ENCODE data around the gene MAT1A. TPM values are rescaled to one million over a fixed set of nuclear protein-coding genes. Genes with fewer than 3 reads are reported as not detected.

Gene MAT1A
- total and polyA plus RNA-seq, 7 experiments from 2014 or later, result not detected

DNA sequence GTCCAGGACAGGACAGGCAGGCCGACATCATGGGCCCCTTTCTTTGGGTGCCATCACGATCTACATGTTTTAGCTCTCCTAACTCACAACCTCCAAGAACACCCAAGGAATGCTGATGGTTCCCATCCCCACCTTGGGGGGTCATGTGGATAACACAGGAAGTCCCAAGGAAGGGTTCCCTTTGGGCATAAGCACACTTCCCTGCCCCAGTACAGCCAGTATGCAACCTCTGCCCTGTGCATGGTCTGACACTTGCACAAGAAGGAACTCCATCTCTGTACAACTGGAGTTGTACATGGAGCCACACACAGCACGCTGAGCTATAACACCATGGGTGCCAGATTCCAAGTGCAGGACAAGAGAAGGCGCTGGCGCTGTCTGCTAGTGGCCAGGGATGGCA lies 11.0 kb downstream of the MAT1A start:
- Mint-ChIP-seq H3K36me3 (no peaks in the 10 kb centered on the region), H3K9me3 (no peaks in the 10 kb centered on the region), H3K4me1 (no peaks in the 10 kb centered on the region), H3K27me3 (no peaks in the 10 kb centered on the region), H3K4me3 (no peak overlapping the region), H3K27ac (no peak overlapping the region)
- no peaks in the 10 kb centered on the region for H3K4me1 ChIP-seq (ENCODE audit: control insufficient read depth in 2 of 2, insufficient read depth in 2 of 2, low read length in 2 of 2)
- no peak overlapping the region for H3K27ac ChIP-seq (ENCODE audit: low read depth, low read length)
- H3K36me3 ChIP-seq (ENCODE audit: control insufficient read depth in 2 of 3, insufficient read depth in 3 of 3, low read length in 3 of 3), result no peaks in the 10 kb centered on the region
- H3K9me3 ChIP-seq (ENCODE audit: control insufficient read depth in 2 of 3, low read length in 3 of 3), result no peaks in the 10 kb centered on the region
- no peak overlapping the region for H3K4me3 ChIP-seq (ENCODE audit: low read length)
- ChIA-PET CTCF (no interaction called here), POLR2A (no interaction called here)
- intact Hi-C loops (cut with micrococcal nuclease), result no loop called here
- H3K27me3 ChIP-seq (ENCODE audit: control insufficient read depth in 2 of 2, insufficient read depth in 2 of 2, low read length in 2 of 2), result no peaks in the 10 kb centered on the region
- DNase-seq (no peak), ATAC-seq (no peak)

DNA sequence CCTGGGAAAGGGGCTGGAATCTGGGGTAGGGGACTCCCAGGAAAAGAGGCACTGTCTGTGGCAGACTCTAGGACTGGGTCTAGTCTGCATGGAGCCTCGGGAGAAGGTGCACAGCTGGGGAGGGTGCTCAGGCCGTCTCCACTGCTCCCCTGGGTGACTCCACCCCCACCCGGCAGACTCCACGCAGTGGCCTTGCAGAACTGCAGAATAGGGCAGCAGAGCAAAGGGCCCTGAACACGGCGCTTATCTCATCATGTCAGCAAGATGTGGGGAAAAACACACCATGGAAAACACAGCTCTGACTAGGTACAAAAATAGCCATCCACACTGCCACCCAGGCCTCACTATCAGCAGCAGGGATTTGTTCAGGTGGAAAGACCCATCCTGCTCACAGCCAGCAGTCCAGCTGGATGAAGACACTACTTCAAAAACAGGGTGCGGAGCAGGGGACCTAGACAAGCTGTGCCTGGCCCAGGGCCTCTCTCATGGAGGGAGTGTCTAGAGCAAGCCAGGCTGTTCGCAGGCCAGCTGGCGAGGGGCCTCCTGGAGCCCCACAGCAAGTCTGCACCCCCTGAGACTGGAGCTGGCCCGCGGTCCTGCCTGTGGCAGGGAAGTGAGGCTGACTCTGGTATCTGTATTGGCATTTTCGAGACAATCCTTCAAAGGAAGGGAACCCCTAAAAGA lies 11.7 kb downstream of the MAT1A start:
- no peak overlapping the region for H3K4me3 Mint-ChIP-seq
- H3K36me3 Mint-ChIP-seq, result no peaks in the 10 kb centered on the region
- no peaks in the 10 kb centered on the region for H3K36me3 ChIP-seq (ENCODE audit: control insufficient read depth in 2 of 3, insufficient read depth in 3 of 3, low read length in 3 of 3)
- no peaks in the 10 kb centered on the region for H3K27me3 Mint-ChIP-seq
- H3K4me3 ChIP-seq (ENCODE audit: low read length), result no peak overlapping the region
- ChIA-PET CTCF (no interaction called here), POLR2A (no interaction called here)
- H3K4me1 ChIP-seq (ENCODE audit: control insufficient read depth in 2 of 2, insufficient read depth in 2 of 2, low read length in 2 of 2), result no peaks in the 10 kb centered on the region
- ATAC-seq, result no peak
- H3K9me3 Mint-ChIP-seq, result no peaks in the 10 kb centered on the region
- no peak overlapping the region for H3K27ac Mint-ChIP-seq
- no peak overlapping the region for H3K27ac ChIP-seq (ENCODE audit: low read depth, low read length)
- no peak for DNase-seq
- H3K27me3 ChIP-seq (ENCODE audit: control insufficient read depth in 2 of 2, insufficient read depth in 2 of 2, low read length in 2 of 2), result no peaks in the 10 kb centered on the region
- no peaks in the 10 kb centered on the region for H3K4me1 Mint-ChIP-seq
- intact Hi-C loops (cut with micrococcal nuclease), result no loop called here
- no peaks in the 10 kb centered on the region for H3K9me3 ChIP-seq (ENCODE audit: control insufficient read depth in 2 of 3, low read length in 3 of 3)

DNA sequence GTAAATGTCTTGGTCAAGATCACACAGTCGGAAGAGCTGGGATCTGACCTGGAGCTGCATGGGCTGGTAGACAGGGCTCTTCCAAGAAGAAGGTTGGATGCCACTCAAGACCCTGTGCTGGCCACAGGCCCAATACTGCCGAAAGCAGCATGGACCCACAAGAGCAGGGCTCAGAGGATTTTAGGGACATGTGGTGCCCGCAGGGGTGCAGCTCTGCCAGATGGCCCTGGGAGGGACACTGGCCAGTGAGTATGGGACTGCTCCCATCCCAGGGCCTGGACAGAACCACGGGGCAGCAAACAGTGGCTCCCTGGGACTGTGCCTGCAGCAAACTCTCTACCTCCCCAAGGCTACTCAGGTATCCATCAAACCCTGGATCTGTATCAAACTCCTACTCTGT lies 12.4 kb downstream of the MAT1A start:
- H3K9me3 Mint-ChIP-seq, result no peaks in the 10 kb centered on the region
- ATAC-seq (no peak), DNase-seq (no peak)
- no peaks in the 10 kb centered on the region for H3K36me3 ChIP-seq (ENCODE audit: control insufficient read depth in 2 of 3, insufficient read depth in 3 of 3, low read length in 3 of 3)
- POLR2A ChIA-PET, result no interaction called here
- H3K9me3 ChIP-seq (ENCODE audit: control insufficient read depth in 2 of 3, low read length in 3 of 3), result no peaks in the 10 kb centered on the region
- CTCF ChIA-PET, result no interaction called here
- H3K4me3 Mint-ChIP-seq, result no peak overlapping the region
- H3K4me1 ChIP-seq (ENCODE audit: control insufficient read depth in 2 of 2, insufficient read depth in 2 of 2, low read length in 2 of 2), result no peaks in the 10 kb centered on the region
- H3K36me3 Mint-ChIP-seq, result no peaks in the 10 kb centered on the region
- no peaks in the 10 kb centered on the region for H3K27me3 Mint-ChIP-seq
- H3K4me3 ChIP-seq (ENCODE audit: low read length), result no peak overlapping the region
- H3K4me1 Mint-ChIP-seq, result no peaks in the 10 kb centered on the region
- H3K27ac ChIP-seq (ENCODE audit: low read depth, low read length), result no peak overlapping the region
- intact Hi-C loops (cut with micrococcal nuclease), result no loop called here
- no peak overlapping the region for H3K27ac Mint-ChIP-seq
- H3K27me3 ChIP-seq (ENCODE audit: control insufficient read depth in 2 of 2, insufficient read depth in 2 of 2, low read length in 2 of 2), result no peaks in the 10 kb centered on the region

DNA sequence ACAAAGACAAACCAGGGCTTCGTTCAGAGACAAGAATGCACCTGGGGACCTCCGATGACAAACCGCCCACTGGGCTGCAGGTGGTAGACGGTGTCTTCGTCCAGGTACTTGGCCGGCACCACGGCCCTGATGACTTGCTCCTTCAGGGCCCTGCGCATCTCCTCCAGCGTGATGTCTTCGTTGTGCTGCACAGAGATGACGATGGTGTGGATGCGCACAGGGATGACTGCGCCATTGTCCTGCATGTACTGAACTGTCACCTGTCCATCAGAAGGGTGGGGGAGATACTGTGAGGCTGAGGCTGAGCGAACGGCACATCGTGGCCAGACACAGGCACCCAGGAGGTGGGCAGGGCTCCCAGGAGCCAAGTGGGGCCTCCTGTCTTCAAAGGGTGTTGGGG lies 13.1 kb downstream of the MAT1A start:
- no peak for DNase-seq
- CTCF ChIA-PET, result no interaction called here

DNA sequence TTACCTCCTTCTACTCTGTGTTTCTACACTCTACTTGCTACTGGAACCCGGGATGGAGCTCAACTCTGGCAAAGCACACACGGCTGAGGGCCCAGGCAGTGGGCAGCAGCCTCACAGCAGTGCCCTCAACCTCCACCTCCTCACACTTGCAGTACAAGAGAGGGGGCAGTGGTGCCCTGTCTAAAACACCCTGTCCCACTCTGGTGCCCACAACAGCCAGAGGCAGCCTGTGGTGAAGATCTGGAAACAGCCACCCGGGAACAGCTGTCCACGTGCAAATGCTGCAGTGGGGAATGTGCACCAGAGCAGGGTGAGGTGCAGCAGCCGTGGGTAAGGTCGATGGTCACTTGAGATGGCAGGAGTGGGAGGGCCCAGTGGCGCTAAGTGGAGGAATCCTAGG lies 13.7 kb downstream of the MAT1A start:
- H3K9me3 Mint-ChIP-seq, result peaks cover 0 to 4% (median under 1%) of the 10 kb centered on the region in 11 donors
- Histone ChIP-seq H3K27ac (ENCODE audit: low read depth, low read length) (no peak overlapping the region), H3K9me3 (ENCODE audit: control insufficient read depth in 2 of 3, low read length in 3 of 3) (no peaks in the 10 kb centered on the region), H3K27me3 (ENCODE audit: control insufficient read depth in 2 of 2, insufficient read depth in 2 of 2, low read length in 2 of 2) (no peaks in the 10 kb centered on the region), H3K4me1 (ENCODE audit: control insufficient read depth in 2 of 2, insufficient read depth in 2 of 2, low read length in 2 of 2) (no peaks in the 10 kb centered on the region), H3K4me3 (ENCODE audit: low read length) (no peak overlapping the region), H3K36me3 (ENCODE audit: control insufficient read depth in 2 of 3, insufficient read depth in 3 of 3, low read length in 3 of 3) (no peaks in the 10 kb centered on the region)
- ChIA-PET POLR2A (interaction anchor here (0.7 kb wide), 1 partner anchor 285 kb away, joined by 3 read pairs; no protein-coding TSS in a partner anchor), CTCF (no interaction called here)
- peaks cover 0 to 4% (median 0%) of the 10 kb centered on the region in 5 donors for H3K36me3 Mint-ChIP-seq
- no peak overlapping the region for H3K27ac Mint-ChIP-seq
- H3K27me3 Mint-ChIP-seq, result peaks cover 0 to 7% (median 6%) of the 10 kb centered on the region in 5 donors
- no peaks in the 10 kb centered on the region for H3K4me1 Mint-ChIP-seq
- intact Hi-C loops (cut with micrococcal nuclease), result no loop called here
- H3K4me3 Mint-ChIP-seq, result no peak overlapping the region
- ATAC-seq (no peak), DNase-seq (no peak)

More for the DNA sequence above, 13.1 kb downstream of the MAT1A start:
- POLR2A ChIA-PET, result interaction anchor here (0.7 kb wide), 1 partner anchor 284 kb away, joined by 3 read pairs; no protein-coding TSS in a partner anchor
- Mint-ChIP-seq H3K4me1 (no peaks in the 10 kb centered on the region), H3K4me3 (no peak overlapping the region), H3K9me3 (peaks cover 0 to under 1% (median 0%) of the 10 kb centered on the region in 11 donors), H3K36me3 (peaks cover 0 to under 1% (median 0%) of the 10 kb centered on the region in 5 donors), H3K27me3 (peaks cover 0 to 1% (median under 1%) of the 10 kb centered on the region in 5 donors), H3K27ac (no peak overlapping the region)
- Histone ChIP-seq H3K9me3 (ENCODE audit: control insufficient read depth in 2 of 3, low read length in 3 of 3) (no peaks in the 10 kb centered on the region), H3K4me1 (ENCODE audit: control insufficient read depth in 2 of 2, insufficient read depth in 2 of 2, low read length in 2 of 2) (no peaks in the 10 kb centered on the region), H3K27me3 (ENCODE audit: control insufficient read depth in 2 of 2, insufficient read depth in 2 of 2, low read length in 2 of 2) (no peaks in the 10 kb centered on the region), H3K4me3 (ENCODE audit: low read length) (no peak overlapping the region), H3K27ac (ENCODE audit: low read depth, low read length) (no peak overlapping the region), H3K36me3 (ENCODE audit: control insufficient read depth in 2 of 3, insufficient read depth in 3 of 3, low read length in 3 of 3) (no peaks in the 10 kb centered on the region)
- ATAC-seq, result no peak
- intact Hi-C loops (cut with micrococcal nuclease), result no loop called here

DNA sequence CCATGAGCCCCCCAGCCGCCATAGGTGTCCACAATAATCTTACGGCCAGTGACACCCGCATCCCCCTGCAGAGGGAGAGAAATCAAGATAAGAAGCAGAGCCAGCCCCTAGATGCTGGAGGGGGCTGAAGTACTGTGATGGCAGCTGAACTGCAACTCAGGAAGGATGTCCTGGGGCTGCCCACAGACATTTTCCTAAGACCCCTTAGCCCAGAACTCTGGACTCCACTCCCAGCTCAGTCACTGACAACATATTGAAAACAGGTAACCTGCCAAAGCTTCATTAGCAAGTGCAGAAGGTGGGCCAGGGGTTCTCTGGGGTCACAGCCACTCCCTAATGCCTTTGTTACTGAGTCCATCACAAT lies 14.3 kb downstream of the MAT1A start:
- no peaks in the 10 kb centered on the region for H3K4me1 ChIP-seq (ENCODE audit: control insufficient read depth in 2 of 2, insufficient read depth in 2 of 2, low read length in 2 of 2)
- CTCF ChIA-PET, result no interaction called here
- H3K4me3 ChIP-seq (ENCODE audit: low read length), result no peak overlapping the region
- H3K27ac Mint-ChIP-seq, result no peak overlapping the region
- H3K27ac ChIP-seq (ENCODE audit: low read depth, low read length), result no peak overlapping the region
- intact Hi-C loops (cut with micrococcal nuclease), result no loop called here
- no peaks in the 10 kb centered on the region for H3K36me3 ChIP-seq (ENCODE audit: control insufficient read depth in 2 of 3, insufficient read depth in 3 of 3, low read length in 3 of 3)
- DNase-seq (no peak), ATAC-seq (no peak)
- H3K36me3 Mint-ChIP-seq, result peaks cover 0 to 4% (median 0%) of the 10 kb centered on the region in 5 donors
- H3K9me3 ChIP-seq (ENCODE audit: control insufficient read depth in 2 of 3, low read length in 3 of 3), result no peaks in the 10 kb centered on the region
- H3K27me3 ChIP-seq (ENCODE audit: control insufficient read depth in 2 of 2, insufficient read depth in 2 of 2, low read length in 2 of 2), result no peaks in the 10 kb centered on the region
- POLR2A ChIA-PET, result no interaction called here
- H3K27me3 Mint-ChIP-seq, result peaks cover 0 to 9% (median 6%) of the 10 kb centered on the region in 5 donors
- H3K4me1 Mint-ChIP-seq, result no peaks in the 10 kb centered on the region
- no peak overlapping the region for H3K4me3 Mint-ChIP-seq
- peaks cover 0 to 4% (median 1%) of the 10 kb centered on the region in 11 donors for H3K9me3 Mint-ChIP-seq

DNA sequence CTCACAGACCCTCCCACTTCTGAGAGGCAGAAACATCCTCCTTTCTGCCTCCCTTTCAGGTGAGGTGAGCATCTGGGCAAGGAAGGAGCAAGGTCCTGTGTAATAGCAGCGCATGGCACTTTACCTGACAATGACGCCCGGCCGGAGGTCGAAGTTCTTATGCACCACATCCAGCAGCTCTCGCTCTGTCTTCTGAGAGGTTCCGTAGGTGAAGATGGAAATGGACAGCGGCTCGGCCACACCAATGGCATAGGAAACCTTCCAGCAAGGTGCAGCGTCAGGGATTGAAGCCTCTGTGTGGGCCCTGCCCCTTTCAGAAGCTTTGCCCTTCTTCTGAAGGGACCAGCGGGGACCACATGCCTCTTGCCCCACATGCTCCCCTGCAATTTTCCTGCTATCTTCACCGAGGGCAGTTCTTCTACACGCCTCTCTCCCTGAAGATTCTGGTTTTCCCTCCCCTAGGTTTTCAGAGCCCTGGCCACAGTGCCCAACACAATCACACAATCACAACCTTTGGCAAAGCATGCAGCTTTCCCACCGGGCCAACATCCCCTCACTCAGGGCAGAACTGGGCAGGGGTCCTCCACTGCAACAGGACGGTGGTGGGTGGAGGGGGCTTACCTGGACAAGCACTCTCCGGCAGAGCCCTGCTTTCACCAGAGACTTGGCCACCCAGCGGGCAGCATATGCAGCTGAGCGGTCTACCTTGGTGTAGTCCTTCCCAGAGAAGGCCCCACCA lies 14.9 kb downstream of the MAT1A start:
- CTCF ChIA-PET, result no interaction called here
- Histone ChIP-seq H3K27ac (ENCODE audit: low read depth, low read length) (no peak overlapping the region), H3K9me3 (ENCODE audit: control insufficient read depth in 2 of 3, low read length in 3 of 3) (no peaks in the 10 kb centered on the region), H3K36me3 (ENCODE audit: control insufficient read depth in 2 of 3, insufficient read depth in 3 of 3, low read length in 3 of 3) (no peaks in the 10 kb centered on the region), H3K27me3 (ENCODE audit: control insufficient read depth in 2 of 2, insufficient read depth in 2 of 2, low read length in 2 of 2) (no peaks in the 10 kb centered on the region), H3K4me3 (ENCODE audit: low read length) (no peak overlapping the region), H3K4me1 (ENCODE audit: control insufficient read depth in 2 of 2, insufficient read depth in 2 of 2, low read length in 2 of 2) (no peaks in the 10 kb centered on the region)
- intact Hi-C loops (cut with micrococcal nuclease), result no loop called here
- H3K9me3 Mint-ChIP-seq, result peaks cover 0 to 4% (median 2%) of the 10 kb centered on the region in 11 donors
- ATAC-seq (no peak), DNase-seq (no peak)
- no peaks in the 10 kb centered on the region for H3K4me1 Mint-ChIP-seq
- POLR2A ChIA-PET, result no interaction called here
- no peak overlapping the region for H3K4me3 Mint-ChIP-seq
- H3K36me3 Mint-ChIP-seq, result peaks cover 0 to 4% (median 0%) of the 10 kb centered on the region in 5 donors
- H3K27ac Mint-ChIP-seq, result no peak overlapping the region
- H3K27me3 Mint-ChIP-seq, result peaks cover 0 to 9% (median 6%) of the 10 kb centered on the region in 5 donors
